A673 (cell line): ENCODE measurements around the gene TBL3.

Experiments used
- EZH2 ChIP-seq: fragments of 200-600 bp; sonication (generic); IDR thresholded peaks from 2 replicates; pipeline ENCODE4 v1.6.1; 2017; ENCODE audit warnings: borderline replicate concordance, low read depth, mild to moderate bottlenecking, mixed read lengths, antibody characterized with exemption, low read length; ENCODE audit not compliant: poor library complexity, severe bottlenecking
- TF ChIP-seq, protein P1 (sequence below): fragments of 300-800, 200-600 bp; sonication (generic); conservative IDR thresholded peaks from 2 replicates; pipeline ENCODE4 v1.5.1; 2017; ENCODE audit warnings: low read depth, mild to moderate bottlenecking, antibody characterized with exemption, low read length, moderate library complexity, mixed read lengths

DNA sequence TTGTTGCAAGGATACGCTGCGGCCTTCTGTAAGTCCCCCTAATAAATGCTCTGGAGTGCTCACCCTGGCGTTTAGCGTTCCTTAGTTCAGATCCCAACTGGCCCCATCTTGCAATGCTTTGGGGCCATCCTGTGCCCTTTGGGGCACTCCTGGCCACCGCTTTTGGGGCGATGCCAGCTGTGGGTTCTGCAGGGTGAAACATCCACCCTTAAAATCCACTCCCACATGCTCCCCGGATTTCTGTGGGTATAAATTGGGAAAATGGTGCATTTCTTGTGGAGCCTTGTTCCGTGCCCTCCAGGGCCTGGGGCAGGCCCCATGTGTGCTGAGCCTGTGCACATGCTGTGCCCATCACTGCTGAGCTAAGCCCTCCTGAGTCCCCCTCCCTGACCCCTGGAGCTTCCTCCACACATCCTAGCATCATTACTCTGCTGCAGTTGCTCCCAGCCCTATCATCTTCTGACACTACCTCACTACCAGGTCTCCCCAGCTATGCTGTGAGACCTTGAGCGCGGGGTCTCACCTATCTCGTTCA lies 34.8 kb upstream of the TBL3 start:
- TF ChIP-seq, protein P1, sequence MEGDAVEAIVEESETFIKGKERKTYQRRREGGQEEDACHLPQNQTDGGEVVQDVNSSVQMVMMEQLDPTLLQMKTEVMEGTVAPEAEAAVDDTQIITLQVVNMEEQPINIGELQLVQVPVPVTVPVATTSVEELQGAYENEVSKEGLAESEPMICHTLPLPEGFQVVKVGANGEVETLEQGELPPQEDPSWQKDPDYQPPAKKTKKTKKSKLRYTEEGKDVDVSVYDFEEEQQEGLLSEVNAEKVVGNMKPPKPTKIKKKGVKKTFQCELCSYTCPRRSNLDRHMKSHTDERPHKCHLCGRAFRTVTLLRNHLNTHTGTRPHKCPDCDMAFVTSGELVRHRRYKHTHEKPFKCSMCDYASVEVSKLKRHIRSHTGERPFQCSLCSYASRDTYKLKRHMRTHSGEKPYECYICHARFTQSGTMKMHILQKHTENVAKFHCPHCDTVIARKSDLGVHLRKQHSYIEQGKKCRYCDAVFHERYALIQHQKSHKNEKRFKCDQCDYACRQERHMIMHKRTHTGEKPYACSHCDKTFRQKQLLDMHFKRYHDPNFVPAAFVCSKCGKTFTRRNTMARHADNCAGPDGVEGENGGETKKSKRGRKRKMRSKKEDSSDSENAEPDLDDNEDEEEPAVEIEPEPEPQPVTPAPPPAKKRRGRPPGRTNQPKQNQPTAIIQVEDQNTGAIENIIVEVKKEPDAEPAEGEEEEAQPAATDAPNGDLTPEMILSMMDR: no peak
- no peak for TF ChIP-seq EZH2
